DMS53 treated with DMSO at 0.1 percent for 48 hours (cell line): ENCODE measurements around the gene GIMAP7.
A peak's percentile ranks its signal among the peaks of the same experiment; 100 is the strongest.
"Not testable (repeated sequence)": the region's sequence is repeated elsewhere in the genome, so short reads cannot be mapped to it uniquely, and the experiment has no call there.

Experiments
- DNase-seq: peaks from one replicate; lab custom pipeline; 2025; ENCODE audit not compliant: unreplicated experiment; lab: John Stamatoyannopoulos, UW

The GIMAP7 gene

DNA sequence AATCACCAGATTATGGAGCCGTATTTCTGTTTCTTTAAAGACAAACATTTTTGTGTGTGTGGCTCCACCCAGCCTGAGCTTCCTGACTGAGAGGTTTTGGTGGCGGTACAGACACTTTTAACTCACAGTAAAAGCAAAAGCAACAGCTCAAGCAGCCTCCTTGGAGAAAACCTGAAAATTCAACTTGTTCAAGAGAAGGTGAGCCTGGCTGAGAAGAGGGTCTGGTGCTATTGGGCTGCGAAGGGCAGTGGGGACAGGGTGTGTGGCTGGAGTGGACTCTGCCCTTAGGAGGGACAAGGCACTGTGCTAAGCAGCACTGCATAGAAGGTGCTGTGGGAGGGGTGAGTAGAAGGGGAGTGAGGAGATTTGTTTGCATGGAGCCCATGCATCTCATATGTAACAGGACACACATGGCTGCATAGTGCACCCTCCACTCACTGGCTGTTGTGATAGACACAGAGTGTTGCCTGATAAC lies at the start of gene GIMAP7:
TSS of gene GIMAP7 (plus strand) at position 125 of the 475 bp plus-strand sequence. CDS start 5,103 bp downstream, outside the sequence.
- DNase-seq: no peak

DNA sequence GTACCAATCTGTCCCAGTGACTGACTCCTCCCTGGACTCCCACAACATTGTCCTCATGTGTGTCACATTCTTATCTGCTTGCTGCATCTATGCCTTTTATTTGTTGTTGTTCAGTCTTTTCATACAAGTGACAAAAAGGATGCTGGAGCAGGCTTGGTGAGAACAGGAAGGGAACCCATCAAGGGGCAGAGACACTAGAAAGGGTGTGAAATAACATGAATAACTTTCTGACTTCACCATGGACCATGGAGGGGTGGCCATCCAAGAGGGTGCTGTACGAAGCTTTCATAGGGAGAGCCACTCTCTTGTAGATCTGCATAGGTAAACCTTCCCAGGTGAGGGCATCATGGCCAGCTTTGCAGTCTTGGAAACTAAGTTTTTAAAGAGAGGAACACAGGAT lies 49.7 kb upstream of the GIMAP7 start:
- DNase-seq: no peak

DNA sequence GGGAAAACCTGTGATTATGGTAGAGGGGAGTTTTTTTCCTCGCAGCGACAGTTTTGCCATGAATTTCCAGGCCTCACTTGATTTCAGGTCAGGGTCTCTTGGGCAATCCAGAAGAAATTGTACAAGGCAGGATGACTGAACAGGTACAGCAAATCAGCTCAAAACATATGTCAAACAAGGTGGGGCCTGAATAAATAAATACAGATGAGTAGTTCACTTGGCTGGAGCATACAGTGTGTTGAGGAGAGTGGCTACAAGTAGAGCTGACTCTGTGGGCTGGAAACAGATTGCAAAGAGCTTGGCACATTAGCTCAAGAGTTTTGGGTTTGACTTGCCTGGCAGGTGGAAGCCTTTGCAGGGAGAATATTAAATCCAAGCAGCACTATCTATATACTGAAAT lies 49.3 kb upstream of the GIMAP7 start:
- DNase-seq: no peak

DNA sequence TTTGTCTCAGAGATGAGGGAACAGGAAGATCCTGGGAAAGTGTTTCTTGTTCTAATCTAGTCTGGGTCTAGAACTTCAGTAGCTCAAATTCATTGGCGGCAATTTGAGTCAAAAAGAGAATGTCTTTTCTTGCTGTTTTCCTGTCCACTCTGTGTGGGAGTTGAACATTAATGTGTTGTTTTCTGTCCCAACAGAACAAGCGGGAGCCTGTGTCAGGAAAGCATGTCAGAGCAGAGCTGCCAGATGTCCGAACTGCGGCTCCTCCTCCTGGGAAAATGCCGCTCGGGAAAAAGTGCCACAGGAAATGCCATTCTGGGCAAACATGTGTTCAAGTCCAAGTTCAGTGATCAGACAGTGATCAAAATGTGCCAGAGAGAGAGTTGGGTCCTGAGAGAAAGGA lies 48.2 kb upstream of the GIMAP7 start:
- no peak for DNase-seq

DNA sequence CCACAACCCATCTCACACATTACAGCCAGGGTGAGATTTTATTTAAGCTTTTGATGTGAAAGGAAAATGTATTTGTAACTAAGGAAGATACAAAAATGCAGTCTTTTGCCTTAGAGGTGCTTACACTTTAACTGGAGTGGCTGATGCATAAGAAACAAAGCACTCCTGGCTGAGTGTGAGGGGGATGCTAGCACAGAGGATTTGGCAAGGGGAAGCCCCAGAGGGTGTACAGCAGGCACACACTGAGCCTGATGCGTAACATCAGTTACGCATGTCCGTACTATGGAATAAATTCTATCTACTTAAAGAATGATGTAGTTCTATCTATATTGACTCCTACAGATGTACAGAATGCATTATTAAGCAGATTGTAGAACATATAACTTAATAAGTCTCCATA lies 46.4 kb upstream of the GIMAP7 start:
- no peak for DNase-seq

DNA sequence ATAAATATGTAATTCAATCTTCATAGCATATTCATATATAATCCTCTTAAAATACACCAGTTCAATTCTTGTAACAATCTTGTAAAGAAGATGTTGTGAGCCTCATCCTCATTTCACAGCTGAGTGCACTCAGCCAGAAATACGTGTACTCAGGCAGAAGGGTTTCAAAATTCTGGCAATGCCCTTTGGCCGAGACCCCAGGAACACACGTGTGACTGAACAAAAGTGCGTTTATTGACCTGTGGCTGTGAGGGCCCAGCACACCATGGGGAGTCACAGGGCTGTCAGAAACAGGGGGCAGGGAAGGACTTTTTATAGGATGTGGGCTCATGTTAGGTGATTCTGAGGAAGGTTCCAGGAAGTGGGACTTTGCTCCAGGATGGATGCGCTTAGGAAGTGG lies 42.8 kb upstream of the GIMAP7 start:
- no peak for DNase-seq

DNA sequence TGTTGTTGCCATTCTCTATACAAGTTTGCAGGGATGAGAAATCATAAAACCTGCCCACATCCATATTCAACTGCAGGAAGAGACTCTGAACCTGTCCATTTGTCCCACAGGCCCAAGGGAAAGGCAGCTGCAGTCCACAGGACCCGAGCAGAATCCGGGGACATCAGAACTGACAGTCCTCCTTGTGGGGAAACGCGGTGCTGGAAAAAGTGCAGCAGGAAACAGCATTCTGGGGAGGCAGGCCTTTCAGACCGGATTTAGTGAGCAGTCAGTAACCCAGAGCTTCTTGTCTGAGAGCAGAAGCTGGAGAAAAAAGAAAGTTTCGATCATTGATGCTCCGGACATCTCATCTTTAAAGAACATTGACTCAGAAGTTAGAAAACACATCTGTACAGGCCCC lies 40.8 kb upstream of the GIMAP7 start:
- DNase-seq: no peak

DNA sequence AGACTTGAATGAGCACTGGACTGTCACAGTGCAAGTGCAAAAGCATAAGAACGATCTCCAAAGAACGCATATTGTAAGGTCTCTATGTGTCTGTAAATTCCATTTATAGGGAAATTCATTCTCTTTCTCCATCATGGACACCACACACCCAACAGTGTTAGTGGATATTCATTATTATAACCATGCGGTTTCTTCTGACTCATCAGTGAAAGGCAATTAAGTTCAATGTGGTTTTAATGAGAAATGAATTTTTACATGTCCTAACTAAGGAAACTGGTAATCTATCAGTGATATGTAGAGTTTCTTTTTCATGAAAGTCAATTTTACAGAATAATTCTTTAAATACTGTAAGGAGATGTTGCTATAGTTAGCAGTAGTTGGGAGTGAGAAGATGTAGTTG lies 38.4 kb upstream of the GIMAP7 start:
- no peak for DNase-seq

DNA sequence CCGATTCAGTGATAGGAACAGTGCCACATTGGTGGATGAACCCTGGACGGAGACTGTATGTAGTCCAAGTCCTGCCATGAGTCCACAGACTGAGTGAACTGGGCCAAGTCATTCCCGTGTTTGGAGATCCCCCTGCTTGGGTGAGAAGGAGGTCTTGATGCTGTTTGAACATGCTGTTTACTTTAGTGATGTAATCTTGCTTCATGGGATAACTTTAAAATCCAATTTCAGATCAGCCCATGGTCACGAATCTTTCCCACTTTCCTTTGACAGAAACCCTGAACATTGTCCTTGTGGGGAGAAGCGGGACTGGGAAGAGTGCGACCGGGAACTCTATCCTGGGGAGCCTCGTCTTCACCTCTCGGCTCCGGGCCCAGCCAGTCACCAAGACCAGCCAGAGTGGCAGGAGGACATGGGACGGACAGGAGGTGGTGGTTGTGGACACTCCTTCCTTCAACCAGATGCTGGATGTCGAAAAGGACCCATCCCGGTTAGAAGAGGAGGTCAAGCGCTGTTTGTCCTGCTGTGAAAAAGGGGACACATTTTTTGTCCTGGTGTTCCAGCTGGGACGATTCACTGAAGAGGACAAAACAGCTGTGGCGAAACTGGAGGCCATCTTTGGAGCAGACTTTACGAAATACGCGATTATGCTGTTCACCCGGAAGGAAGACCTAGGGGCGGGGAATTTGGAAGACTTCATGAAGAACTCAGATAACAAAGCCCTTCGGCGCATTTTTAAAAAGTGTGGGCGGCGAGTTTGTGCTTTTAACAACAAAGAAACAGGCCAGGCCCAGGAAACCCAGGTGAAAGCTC lies 37.6 kb upstream of the GIMAP7 start:
- no peak for DNase-seq

DNA sequence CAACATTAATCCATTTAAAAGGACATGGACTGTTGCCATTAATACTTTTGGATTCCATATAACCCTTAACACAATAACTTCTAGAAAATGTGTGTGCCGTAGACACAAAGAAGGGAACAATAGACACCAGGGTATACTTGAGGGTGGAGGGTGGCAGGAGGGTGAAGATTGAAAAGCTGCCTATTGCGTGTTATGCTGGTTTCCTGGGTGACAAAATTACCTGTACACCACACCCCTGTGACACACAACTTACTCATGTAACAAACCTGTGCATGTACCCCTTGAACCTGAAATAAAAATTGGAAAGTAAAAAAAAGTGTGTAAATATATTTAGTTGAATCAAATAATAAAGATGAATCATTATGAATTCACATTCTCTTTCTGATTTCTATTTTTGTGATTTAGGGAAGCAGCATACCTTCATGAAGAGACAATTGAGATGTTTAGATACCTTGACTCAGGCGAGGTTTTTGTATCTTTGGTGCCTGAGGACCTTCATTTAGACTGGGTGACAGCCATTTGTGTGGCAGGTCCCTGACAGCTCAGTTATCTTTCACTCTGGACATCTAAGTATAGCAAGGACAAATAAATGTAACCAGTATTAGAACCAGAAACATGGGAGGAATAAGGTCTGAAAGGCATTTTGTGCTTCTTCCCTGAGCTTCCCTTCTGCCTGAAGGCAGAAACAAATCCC lies 35.5 kb upstream of the GIMAP7 start:
- peak; percentile 15 for DNase-seq

DNA sequence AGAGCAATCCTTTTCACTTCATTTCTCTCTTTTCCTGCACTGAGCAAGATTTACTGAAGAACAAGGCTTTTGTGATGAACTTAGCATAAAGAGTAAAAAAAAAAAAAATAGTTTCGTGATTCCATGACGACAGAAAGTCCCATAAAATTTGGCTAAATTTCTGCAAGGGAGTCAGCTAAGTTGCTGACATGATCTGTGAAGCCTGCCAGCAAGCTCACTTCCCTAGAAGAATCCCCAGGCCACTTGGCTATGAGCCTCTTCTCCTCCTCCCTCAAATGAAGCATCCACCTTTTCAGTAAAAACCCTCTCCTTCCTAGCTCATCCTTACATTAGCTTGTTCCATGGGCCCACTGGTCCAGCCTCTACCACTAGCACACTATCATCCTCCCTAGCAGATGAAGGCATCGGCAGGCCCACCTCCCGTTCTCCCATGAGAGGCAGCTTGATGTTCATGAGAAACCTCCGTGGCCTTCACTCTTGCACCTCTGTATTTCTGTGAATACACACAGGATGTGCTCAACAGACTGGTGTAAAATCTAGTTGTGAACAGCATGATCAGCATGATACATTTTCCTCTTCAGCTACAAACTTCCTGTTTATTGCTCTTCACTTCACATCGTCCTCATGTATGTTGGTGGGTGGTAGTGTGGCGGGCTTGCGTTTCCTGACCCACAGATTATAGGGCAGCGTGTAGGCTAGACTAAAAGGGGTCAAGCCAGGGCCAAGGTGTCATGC lies 33.3 kb upstream of the GIMAP7 start:
- no peak for DNase-seq

DNA sequence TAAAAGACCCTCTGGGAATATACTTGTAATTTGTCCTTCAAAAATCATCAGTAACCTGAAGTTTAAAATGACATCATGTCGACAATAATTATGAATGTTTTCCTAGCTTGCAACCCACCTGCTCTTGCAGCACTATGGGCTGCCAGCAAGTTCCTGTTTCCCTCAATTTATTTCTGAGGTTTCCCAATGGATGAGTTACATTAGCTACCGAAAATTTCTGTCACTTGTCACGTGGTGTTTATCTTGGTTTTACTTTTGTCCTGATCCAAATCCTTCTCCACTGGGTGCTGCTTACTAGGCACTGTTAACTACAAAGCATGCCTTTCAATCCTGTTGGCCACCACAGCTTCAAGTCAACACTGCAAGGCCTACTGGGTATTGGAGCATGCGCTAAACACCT lies 32.8 kb upstream of the GIMAP7 start:
- DNase-seq: no peak

DNA sequence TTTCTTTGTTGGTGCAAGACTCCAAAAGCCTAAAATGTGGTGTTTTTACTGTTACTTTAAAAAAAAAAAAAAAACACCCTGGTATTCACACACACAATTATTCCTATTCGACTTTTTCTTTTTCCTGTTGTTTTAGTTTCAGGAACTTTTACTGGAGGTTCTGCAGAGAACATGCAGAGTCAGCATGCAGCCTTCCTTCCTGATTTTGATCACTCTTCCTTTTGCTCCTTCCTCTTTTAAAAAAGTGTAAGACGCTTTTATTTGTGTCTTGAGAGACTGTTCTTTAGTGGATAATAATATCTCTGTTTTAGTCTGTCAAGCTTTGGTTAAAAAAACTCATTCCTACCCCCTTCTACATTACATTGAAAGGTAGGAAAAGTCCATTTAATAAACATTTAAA lies 31.2 kb upstream of the GIMAP7 start:
- not testable (repeated sequence) for DNase-seq

DNA sequence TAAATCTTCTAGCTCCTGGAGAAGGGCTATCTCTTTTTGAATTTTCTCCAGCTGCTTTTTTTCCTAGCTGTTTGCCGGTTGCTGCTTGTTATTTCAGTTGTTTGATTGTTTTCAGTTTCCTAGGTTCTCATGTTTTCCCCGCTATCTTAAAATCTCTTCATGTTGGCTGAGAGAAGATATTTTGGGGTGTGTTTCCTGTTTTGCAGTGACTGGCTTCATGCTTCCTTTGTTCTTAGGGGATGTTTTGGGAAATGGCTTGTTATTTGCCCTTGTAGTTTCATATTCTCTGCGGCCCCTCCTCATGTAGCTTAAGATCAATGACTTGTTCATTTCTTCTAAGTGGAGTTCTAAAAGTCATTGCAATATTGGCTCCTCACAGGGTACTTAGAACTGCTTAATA lies 30.6 kb upstream of the GIMAP7 start:
- DNase-seq: not testable (repeated sequence)

DNA sequence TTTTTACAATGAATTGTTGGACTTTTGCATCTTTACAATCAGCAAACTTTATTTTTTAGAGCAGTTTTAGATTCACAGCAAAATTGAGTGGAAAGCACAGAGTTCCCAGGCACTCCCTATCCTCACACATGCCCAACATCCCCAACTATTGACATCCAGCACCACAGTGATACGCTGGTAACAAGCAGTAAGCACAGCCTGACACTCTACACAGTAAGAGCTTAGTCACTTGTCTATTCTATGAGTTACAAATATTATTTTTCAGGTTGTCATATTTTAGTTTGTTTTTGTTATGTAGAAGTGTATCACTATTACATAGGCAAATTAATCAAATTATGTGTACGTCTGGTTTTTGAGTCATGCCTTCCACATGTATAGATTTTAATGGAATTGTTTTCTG lies 27.0 kb upstream of the GIMAP7 start:
- no peak for DNase-seq

DNA sequence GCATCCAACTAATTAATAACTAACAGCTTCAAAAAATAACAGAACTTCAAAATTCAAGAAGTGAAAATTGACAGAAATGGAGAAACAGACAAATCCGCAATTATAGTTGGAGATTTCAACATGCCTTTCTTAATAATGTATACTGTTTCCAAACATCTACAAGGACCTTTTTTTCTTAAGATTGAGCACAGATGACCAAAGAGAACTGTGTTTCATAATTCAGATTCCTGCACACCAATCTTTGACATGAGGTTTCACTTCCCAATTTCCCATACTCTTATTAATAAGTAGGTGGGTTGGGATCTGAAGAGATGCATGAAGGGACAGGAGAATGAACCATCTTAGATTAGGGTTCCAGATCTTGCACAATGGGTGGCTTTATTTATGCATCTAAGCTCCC lies 24.9 kb upstream of the GIMAP7 start:
- no peak for DNase-seq

DNA sequence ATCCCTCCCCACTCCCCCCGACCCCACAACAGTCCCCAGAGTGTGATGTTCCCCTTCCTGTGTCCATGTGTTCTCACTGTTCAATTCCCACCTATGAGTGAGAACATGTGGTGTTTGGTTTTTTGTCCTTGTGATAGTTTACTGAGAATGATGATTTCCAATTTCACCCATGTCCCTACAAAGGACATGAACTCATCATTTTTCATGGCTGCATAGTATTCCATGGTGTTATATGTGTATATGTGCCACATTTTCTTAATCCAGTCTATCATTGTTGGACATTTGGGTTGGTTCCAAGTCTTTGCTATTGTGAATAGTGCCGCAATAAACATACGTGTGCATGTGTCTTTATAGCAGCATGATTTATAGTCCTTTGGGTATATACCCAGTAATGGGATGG lies 21.2 kb upstream of the GIMAP7 start:
- DNase-seq: not testable (repeated sequence)

DNA sequence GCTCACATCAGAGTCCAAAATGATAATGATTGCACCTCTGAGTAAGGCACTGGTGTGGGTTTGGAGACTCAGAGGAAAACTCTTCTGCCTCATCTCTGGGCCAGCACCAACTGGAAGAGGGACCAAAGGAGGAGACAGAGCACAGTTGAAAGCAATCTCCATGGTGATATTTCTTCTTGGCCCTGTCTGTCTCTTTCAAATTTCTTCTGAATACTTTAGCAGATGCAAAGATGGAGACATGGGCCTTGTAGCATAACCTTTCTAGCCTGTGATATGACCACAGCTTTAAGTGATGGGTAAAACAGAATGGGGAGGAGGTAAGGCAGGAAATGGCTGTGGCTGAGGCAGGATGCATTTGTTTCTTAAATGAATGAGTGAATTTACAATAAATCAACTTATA lies 12.2 kb upstream of the GIMAP7 start:
- DNase-seq: no peak

DNA sequence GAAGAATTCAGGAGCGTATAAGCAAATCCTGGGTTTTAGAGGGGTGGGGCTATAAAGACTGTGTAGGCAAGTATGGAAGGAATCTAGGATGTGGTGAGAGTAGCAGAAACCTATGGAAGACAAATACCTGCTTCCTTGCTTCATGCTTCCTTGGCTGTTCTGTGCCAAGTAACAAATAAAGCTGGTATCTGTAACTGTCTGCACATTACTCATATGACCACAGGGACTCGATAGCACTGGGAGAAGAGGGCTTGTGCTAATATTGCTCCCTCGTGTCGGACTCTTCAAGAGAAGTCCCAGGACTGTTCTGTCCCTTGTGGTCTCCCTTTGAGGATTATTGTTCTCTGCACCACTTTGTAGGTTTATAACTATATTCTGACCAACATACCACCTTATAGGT lies 11.5 kb upstream of the GIMAP7 start:
- no peak for DNase-seq

DNA sequence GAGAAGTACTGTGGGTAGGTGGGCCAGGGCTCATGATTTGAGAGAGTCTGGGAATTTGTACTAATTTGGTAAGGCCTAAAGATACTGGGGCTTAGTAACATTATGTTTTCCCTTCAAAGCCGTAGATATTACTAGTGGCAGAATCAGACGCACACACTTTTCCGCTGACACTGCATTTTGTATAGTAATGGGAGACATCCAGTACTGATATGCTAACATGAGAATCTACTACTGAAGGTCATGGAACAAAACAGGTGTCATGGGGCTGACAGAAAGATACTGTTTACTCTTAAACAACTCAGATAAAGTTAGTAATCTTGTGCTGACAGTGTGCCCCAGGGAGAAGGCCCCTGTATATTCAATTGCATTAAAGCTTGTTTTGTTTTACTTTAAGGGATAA lies 11.1 kb upstream of the GIMAP7 start:
- DNase-seq: no peak

DNA sequence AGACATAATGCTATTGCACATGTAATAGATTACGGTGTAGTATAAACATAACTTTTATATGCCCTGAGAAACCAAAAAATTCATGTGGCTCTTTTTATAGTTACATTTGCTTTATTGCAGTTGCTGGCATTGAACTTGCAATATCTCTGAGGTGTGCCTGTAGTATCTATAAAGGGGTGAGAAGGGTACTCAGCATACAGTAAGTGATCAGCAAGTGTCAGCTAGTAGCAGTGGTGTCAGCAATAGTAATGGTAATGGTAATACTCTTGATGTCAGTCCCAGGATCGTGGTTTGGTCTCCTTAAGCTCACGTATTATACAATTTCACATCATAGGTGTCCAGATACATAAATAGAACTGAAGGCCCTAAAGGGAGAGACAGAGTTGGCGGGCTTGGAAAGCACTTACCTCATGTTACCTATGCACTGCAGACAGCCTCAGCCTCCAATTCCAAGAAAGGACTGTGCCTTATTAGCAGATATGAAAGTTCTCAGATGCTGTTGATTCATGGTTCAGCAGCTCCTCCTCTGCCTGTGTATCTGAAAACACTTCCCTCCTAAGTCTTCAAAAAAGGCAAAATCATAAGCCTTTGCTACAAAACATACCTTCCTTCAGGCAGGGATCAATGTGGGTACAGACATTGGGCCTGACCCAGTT lies 6.6 kb upstream of the GIMAP7 start:
- DNase-seq: no peak
